VCaP (cell line): ENCODE results near the gene TAF4.
"Not testable (repeated sequence)": the region's sequence is repeated elsewhere in the genome, so short reads cannot be mapped to it uniquely, and the experiment has no call there.

Experiments used
- H3K27ac ChIP-seq: fragments of 450-650 bp; 2 replicates; pipeline ENCODE4 v1.5.1; 2017
- TF ChIP-seq, protein P1 (sequence below): fragments of 450-650 bp; conservative IDR thresholded peaks from 2 replicates; pipeline ENCODE4 v1.5.1; 2017; ENCODE audit warnings: mild to moderate bottlenecking, moderate library complexity

Gene TAF4

DNA sequence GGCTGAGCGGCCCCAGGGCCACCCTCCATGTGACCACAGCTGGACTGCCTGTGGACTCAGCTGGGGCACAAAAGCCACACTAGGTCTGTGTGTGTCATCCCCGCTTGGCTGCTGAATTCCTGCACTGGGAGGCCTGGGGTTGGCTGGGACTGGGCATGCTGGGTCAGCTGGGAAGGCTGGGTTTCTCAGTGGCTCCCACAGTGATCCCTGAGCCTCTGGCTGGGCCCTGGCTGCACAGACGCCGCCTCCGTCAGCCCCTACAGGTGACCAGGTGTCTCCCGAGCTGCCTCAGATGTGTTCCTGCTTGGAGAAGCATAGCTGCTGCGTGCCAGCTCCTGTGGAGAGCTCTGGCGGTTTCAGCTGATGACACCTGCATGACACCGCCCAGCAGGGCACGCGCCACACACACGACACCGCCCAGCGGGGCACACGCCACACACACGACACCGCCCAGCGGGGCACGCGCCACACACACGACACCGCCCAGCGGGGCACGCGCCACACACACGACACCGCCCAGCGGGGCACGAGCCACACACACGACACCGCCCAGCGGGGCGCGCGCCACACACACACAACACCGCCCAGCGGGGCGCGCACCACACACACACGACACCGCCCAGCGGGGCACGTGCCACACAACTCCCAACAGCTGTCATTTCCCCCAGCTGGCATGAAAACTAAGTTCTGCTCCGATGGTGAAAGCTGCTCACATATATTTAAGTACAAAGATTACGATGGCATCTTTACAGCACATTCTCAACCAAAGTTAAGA, 88.8 kb downstream of the TAF4 start:
- peak overlapping the region; percentile 29 for H3K27ac ChIP-seq

DNA sequence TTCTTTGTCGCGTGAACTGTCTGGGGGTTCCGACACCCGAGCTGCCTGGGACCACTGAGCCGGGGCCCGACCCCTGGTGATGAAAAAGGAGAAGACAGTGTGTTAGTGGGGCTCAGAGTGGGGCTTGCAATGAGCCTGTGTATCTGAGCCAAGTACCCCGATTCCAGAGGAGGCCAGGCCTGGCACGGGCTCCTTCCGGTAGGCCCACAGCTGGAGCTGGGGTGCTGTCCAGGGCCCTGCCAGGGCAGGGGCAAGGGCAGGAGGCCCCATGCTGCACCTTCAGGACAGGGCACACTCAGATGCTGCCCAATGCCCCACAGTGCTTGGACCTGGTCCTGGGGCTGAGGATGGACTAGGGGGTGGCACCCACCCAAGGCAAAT, 89.4 kb downstream of the TAF4 start:
- TF ChIP-seq, protein P1, sequence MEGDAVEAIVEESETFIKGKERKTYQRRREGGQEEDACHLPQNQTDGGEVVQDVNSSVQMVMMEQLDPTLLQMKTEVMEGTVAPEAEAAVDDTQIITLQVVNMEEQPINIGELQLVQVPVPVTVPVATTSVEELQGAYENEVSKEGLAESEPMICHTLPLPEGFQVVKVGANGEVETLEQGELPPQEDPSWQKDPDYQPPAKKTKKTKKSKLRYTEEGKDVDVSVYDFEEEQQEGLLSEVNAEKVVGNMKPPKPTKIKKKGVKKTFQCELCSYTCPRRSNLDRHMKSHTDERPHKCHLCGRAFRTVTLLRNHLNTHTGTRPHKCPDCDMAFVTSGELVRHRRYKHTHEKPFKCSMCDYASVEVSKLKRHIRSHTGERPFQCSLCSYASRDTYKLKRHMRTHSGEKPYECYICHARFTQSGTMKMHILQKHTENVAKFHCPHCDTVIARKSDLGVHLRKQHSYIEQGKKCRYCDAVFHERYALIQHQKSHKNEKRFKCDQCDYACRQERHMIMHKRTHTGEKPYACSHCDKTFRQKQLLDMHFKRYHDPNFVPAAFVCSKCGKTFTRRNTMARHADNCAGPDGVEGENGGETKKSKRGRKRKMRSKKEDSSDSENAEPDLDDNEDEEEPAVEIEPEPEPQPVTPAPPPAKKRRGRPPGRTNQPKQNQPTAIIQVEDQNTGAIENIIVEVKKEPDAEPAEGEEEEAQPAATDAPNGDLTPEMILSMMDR = no peak
- H3K27ac ChIP-seq = peak overlapping the region; percentile 29

More for the DNA sequence above, 88.8 kb downstream of the TAF4 start:
- TF ChIP-seq, protein P1 = no peak

DNA sequence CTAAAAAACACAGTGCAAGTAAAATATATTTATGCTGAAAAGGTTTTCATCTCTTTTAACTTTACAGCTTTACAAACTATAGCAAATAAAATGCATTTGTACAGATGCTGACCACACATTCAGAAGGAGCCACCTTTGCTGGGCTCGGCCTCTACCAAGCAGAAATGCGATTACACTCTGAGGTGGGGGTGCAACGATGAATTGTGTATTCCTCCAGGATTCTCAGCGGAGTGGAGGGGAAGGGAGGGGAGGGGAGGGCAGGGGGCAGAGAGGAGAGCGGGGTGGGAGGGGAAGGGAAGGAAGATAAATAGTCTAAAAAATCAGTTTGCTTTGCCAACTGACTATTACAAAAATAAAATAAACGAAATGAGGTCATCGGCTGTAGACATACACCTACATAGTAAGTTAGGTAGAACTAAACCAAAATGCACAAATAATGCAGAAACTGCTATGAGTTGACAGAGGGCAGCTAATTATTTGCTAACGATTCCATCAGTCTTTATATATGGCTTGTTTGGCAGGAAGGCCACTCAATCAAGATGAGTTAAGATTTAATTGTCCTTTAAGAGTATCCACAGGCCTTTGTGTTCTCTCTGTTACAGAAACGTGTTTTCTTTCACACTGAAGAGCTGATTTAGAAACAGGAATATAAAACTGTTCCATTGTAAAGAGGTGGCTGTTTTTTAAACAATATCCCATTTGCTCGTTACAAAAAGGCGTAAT, 90.1 kb downstream of the TAF4 start:
- peak overlapping the region; percentile 29; the same call in 1 of the 2 replicates for H3K27ac ChIP-seq
- TF ChIP-seq, protein P1 = no peak

DNA sequence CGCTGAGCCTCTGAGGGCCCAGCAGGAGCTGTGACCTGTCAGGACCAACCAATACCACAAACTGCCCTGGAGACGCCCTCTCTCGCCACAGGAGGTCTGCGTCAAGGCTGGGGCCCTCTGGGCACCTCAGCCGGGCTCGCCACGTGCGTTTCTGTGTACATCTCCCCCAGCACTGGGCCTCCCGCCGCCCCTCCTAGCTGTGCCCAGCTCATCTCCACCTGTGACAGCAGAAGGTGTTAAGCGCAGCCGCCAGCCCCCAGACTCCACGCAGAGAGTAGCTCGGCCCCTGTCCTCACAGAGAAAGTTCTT, 91.4 kb downstream of the TAF4 start:
- TF ChIP-seq, protein P1 = no peak
- H3K27ac ChIP-seq = no peak overlapping the region

DNA sequence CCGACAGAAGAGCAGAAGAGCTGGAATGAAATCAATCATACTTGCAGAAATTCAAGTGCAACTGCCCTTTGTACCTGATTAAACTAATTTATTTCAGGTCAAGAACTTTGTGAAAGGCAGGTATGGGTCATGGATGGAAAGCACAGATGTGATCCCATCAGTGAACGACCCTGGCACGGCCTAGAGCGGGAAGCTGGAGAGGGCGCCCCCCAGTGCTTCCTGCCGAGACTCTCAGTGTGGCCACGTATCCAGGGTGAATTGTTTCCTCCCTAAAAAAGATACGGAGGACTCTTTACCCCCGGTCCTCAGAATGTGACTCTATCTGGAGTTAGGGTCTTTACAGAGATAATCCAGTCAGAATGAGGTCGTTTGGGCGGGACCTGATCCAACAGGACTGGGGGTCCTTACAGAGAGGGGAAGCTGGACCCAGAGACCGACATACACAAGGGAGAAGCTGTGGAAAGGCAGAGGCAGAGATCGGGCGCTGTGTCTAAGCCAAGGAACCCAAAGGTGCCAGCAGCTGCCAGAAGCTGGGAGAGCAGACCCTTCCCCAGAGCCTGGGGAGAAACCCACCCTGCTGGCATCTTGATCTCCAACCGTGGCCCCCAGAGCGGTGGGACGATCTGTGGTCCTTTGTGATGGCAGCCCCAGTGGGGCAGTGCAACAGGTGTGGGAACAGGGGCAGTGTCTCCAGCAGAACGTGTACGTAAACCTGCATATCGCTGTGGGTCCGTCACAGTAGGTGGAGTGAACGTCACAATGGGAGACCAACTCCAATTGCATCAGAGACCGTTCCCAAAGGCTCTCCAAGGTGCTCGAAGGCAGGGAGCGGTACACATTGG, 91.9 kb downstream of the TAF4 start:
- H3K27ac ChIP-seq = no peak overlapping the region
- TF ChIP-seq, protein P1 = no peak

DNA sequence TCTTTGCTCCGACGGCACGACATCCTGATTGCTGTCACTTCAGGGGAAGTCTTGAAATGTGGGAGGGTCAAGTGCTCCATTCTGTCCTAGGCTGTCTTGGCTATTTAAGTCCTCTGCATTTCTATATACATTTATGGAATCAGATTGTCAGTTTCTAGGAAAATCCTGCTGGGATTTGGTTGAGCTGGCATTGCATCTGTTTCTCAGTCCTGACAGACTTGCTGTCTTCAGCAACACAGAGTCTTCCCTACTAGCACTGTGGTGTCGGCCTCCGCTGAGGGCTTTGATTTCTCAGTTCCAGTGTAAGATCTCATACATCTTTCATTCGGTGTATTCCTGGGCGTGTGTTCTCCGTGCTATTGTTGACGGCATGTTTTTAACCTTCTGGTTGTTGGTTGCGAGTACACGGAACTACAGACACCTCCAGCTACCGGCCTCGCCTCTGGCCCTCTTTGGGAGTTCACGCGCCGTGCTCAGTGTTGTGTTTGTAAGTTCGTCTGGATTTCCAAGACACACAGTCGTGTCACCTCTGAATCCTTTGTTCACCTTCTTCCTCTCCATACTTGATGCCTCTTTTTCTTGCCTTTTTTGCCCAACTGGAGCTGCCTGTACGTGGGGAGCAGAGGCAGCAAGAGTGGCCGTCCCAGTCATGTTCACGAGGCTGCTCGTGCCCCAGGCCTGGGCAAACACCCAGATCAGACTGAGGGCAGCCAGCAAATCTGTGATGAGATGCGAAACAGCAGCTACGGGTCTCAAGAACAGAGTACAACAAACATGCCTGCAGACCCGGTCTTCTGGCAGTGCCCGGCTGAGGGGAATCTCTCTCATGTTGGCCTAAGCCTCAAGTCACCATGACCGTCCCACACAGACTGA, 92.8 kb downstream of the TAF4 start:
- TF ChIP-seq, protein P1 = no peak
- no peak overlapping the region for H3K27ac ChIP-seq

DNA sequence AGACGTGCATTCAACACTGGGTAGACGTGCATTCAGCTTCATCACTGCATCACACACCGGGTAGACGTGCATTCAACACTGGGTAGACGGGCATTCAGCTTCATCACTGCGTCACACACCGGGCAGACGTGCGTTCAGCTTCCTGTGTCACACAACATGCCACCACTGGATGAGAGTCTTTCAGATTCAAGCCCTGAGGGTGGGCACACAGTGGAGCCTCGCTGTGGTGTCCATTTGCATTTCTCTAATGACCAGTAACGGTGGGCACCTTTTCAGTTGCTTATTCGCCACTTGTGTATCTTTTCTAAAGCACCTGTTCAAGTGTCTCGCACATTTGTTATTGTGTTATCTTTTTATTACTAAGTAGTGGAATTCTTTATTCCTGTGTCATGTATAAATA, 94.1 kb downstream of the TAF4 start:
- H3K27ac ChIP-seq = not testable (repeated sequence)
